ENCODE data around the gene GSTA4. TPM values are rescaled to one million over a fixed set of nuclear protein-coding genes. Genes with fewer than 3 reads are reported as not detected.

The GSTA4 gene
- polyA plus RNA-seq, 1 donor (not counting 4 experiments of a cell fraction or from before 2014, with no cell fraction given) = 40.2 TPM

GRCh38 chr6:53038596-53038995 is 43.5 kb upstream of the GSTA4 start:
- DNase-seq (ENCODE audit: low read depth, low spot score) (no peak), FAIRE-seq (no peak)
- Histone ChIP-seq H3K79me2 (ENCODE audit: control insufficient read depth, insufficient read depth, low read length) (no peaks in the 10 kb centered on the region), H3K27me3 (ENCODE audit: control insufficient read depth, extremely low read depth, insufficient read depth, low read length) (no peaks in the 10 kb centered on the region), H3K4me2 (ENCODE audit: control insufficient read depth, extremely low read depth, insufficient read depth, low read depth, low read length) (no peak overlapping the region), H3K9me1 (ENCODE audit: control insufficient read depth, extremely low read depth, insufficient read depth, low read length) (no peaks in the 10 kb centered on the region), H3K9me3 (ENCODE audit: control insufficient read depth, low read depth, low read length) (no peaks in the 10 kb centered on the region), H4K20me1 (ENCODE audit: control insufficient read depth, extremely low read depth, insufficient read depth, low read length) (no peaks in the 10 kb centered on the region), H3K4me1 (ENCODE audit: control insufficient read depth, extremely low read depth, insufficient read depth, low read length) (peaks cover 19% of the 10 kb centered on the region), H2AFZ (ENCODE audit: control insufficient read depth, low read length) (no peak overlapping the region), H3K27ac (ENCODE audit: control insufficient read depth, insufficient read depth, low read length) (no peak overlapping the region), H3K9ac (ENCODE audit: control insufficient read depth, extremely low read depth, insufficient read depth, low read length) (no peak overlapping the region), H3K36me3 (ENCODE audit: control insufficient read depth in 2 of 2, extremely low read depth in 1 of 2, insufficient read depth in 2 of 2, low read length in 2 of 2) (peaks cover 0 to 4% of the 10 kb centered on the region in 2 experiments), H3K4me3 (ENCODE audit: control insufficient read depth in 2 of 3, extremely low read depth in 1 of 3, insufficient read depth in 2 of 3, low read depth in 1 of 3, low read length in 3 of 3) (no peak overlapping the region)
- no peak for TF ChIP-seq EZH2 (IDR thresholded peaks at IDR 0.05; ENCODE audit: low read length)
- no peak for TF ChIP-seq CTCF (optimal IDR thresholded peaks at IDR 0.05 in 1 of 3, IDR thresholded peaks at IDR 0.05 in 1 of 3, conservative IDR thresholded peaks at IDR 0.05 in 1 of 3; ENCODE audit: extremely low read depth in 1 of 3, insufficient read depth in 2 of 3, low read length in 3 of 3)
- dilution Hi-C loops (cut with MboI; ENCODE audit: extremely low pct_ligation_motif_present, low sequenced_read_pairs) = no loop called here

- Histone ChIP-seq H3K4me3 (ENCODE audit: control insufficient read depth in 2 of 3, extremely low read depth in 1 of 3, insufficient read depth in 2 of 3, low read depth in 1 of 3, low read length in 3 of 3) (no peak overlapping the region), H3K27me3 (ENCODE audit: control insufficient read depth, extremely low read depth, insufficient read depth, low read length) (no peaks in the 10 kb centered on the region), H3K79me2 (ENCODE audit: control insufficient read depth, insufficient read depth, low read length) (no peaks in the 10 kb centered on the region), H3K9me1 (ENCODE audit: control insufficient read depth, extremely low read depth, insufficient read depth, low read length) (no peaks in the 10 kb centered on the region), H3K9ac (ENCODE audit: control insufficient read depth, extremely low read depth, insufficient read depth, low read length) (no peak overlapping the region), H4K20me1 (ENCODE audit: control insufficient read depth, extremely low read depth, insufficient read depth, low read length) (no peaks in the 10 kb centered on the region), H2AFZ (ENCODE audit: control insufficient read depth, low read length) (no peak overlapping the region), H3K36me3 (ENCODE audit: control insufficient read depth in 2 of 2, extremely low read depth in 1 of 2, insufficient read depth in 2 of 2, low read length in 2 of 2) (peaks cover 0 to 4% of the 10 kb centered on the region in 2 experiments), H3K9me3 (ENCODE audit: control insufficient read depth, low read depth, low read length) (no peaks in the 10 kb centered on the region), H3K4me2 (ENCODE audit: control insufficient read depth, extremely low read depth, insufficient read depth, low read depth, low read length) (no peak overlapping the region), H3K27ac (ENCODE audit: control insufficient read depth, insufficient read depth, low read length) (no peak overlapping the region), H3K4me1 (ENCODE audit: control insufficient read depth, extremely low read depth, insufficient read depth, low read length) (peaks cover 15% of the 10 kb centered on the region)
- no peak for TF ChIP-seq CTCF (optimal IDR thresholded peaks at IDR 0.05 in 1 of 3, IDR thresholded peaks at IDR 0.05 in 1 of 3, conservative IDR thresholded peaks at IDR 0.05 in 1 of 3; ENCODE audit: extremely low read depth in 1 of 3, insufficient read depth in 2 of 3, low read length in 3 of 3)
- no peak for TF ChIP-seq EZH2 (IDR thresholded peaks at IDR 0.05; ENCODE audit: low read length)
- dilution Hi-C loops (cut with MboI; ENCODE audit: extremely low pct_ligation_motif_present, low sequenced_read_pairs) = no loop called here
- DNase-seq (ENCODE audit: low read depth, low spot score) = no peak
- FAIRE-seq = no peak
Observed at GRCh38 chr6:53038141-53038540, 43.1 kb upstream of the GSTA4 start.

All from keratinocyte (primary cell).